Neural progenitor cell (in vitro differentiated cells): Measurements from ENCODE around the gene ANP32E. TPM values are rescaled to one million over a fixed set of nuclear protein-coding genes. Genes with fewer than 3 reads are reported as not detected.
A peak's percentile ranks its signal among the peaks of the same experiment; 100 is the strongest.

ENCODE experiments used
- DNase-seq: peaks from one replicate; pipeline ENCODE4 v3.0.0-alpha.2; 2016; ENCODE audit warnings: low spot score
- H2AFZ ChIP-seq: fragments of 200-600 bp; sonication (generic); replicated peaks from 2 replicates; pipeline ENCODE4 v1.6.1; 2016; ENCODE audit warnings: antibody characterized with exemption
- H3F3A ChIP-seq: fragments of 200-600 bp; sonication (generic); 2 replicates; pipeline ENCODE4 v1.6.1; 2016; ENCODE audit warnings: antibody characterized with exemption, low read depth
- H3K27ac ChIP-seq: fragments of 200-600 bp; sonication (generic); 2 replicates; pipeline ENCODE4 v1.5.1; 2016; ENCODE audit warnings: mild to moderate bottlenecking
- H3K27me3 ChIP-seq: fragments of 200-600 bp; sonication (generic); 2 replicates; pipeline ENCODE4 v1.6.1; 2016; ENCODE audit warnings: mild to moderate bottlenecking, moderate library complexity
- H3K36me3 ChIP-seq: fragments of 200-600 bp; sonication (generic); 2 replicates; pipeline ENCODE4 v1.5.1; 2016
- H3K4me1 ChIP-seq: fragments of 200-600 bp; sonication (generic); 2 replicates; pipeline ENCODE4 v1.6.1; 2016; ENCODE audit warnings: mixed run types
- H3K4me2 ChIP-seq: fragments of 200-600 bp; sonication (generic); 2 replicates; pipeline ENCODE4 v1.6.1; 2016
- H3K4me3 ChIP-seq: fragments of 200-600 bp; sonication (generic); 2 replicates; pipeline ENCODE4 v1.5.1; 2016
- H3K79me2 ChIP-seq: fragments of 200-600 bp; sonication (generic); 2 replicates; pipeline ENCODE4 v1.6.1; 2016; ENCODE audit warnings: low read depth
- H3K9ac ChIP-seq: fragments of 200-600 bp; sonication (generic); 2 replicates; pipeline ENCODE4 v1.6.1; 2016
- H3K9me3 ChIP-seq: fragments of 200-600 bp; sonication (generic); 2 replicates; pipeline ENCODE4 v1.5.1; 2016; ENCODE audit warnings: low read depth
- H4K20me1 ChIP-seq: fragments of 200-600 bp; sonication (generic); 2 replicates; pipeline ENCODE4 v1.6.1; 2016; ENCODE audit warnings: low read depth
- H3K27ac Mint-ChIP-seq: 3 replicates; pipeline ENCODE4 v1.8.0; 2021; ENCODE audit warnings: mixed read lengths
- H3K27me3 Mint-ChIP-seq: 2 replicates; pipeline ENCODE4 v1.8.0; 2022; ENCODE audit warnings: low read depth, mild to moderate bottlenecking, inconsistent platforms, moderate library complexity, mixed read lengths; ENCODE audit not compliant: insufficient read depth
- H3K36me3 Mint-ChIP-seq: 3 replicates; pipeline ENCODE4 v1.8.0; 2021; ENCODE audit warnings: mixed read lengths
- H3K4me1 Mint-ChIP-seq: 3 replicates; pipeline ENCODE4 v1.8.0; 2021; ENCODE audit warnings: mixed read lengths
- H3K4me3 Mint-ChIP-seq: 3 replicates; pipeline ENCODE4 v1.8.0; 2021; ENCODE audit warnings: mild to moderate bottlenecking, moderate library complexity, mixed read lengths
- H3K9me3 Mint-ChIP-seq: 3 replicates; pipeline ENCODE4 v1.8.0; 2020; ENCODE audit warnings: mixed read lengths
- EZH2 ChIP-seq: fragments of 200-600 bp; sonication (generic); IDR thresholded peaks from 2 replicates; pipeline ENCODE4 v1.6.1; 2017; ENCODE audit warnings: antibody characterized with exemption, mild to moderate bottlenecking, moderate library complexity
- EZH2phosphoT487 ChIP-seq: fragments of 200-600 bp; sonication (generic); IDR thresholded peaks from 2 replicates; pipeline ENCODE4 v1.6.1; 2017; ENCODE audit warnings: antibody characterized with exemption
- total RNA-seq: library from RNA; depleted of rRNA; stranded (reverse); fragments of >200 nt; gene quantifications from 2 replicates; pipeline ENCODE4 v1.2.3, GENCODE V29; 2015; ENCODE audit warnings: low replicate concordance
- TF ChIP-seq, protein P1 (sequence below): fragments of 200-600 bp; sonication (generic); IDR thresholded peaks from 2 replicates; pipeline ENCODE4 v1.5.1; 2017; ENCODE audit warnings: antibody characterized with exemption, mild to moderate bottlenecking

The ANP32E gene
- total RNA-seq, 1 donor from 2014 or later, result 201 TPM

GRCh38 chr1:150235294-150235851 lies 539 bp downstream of the ANP32E start:
- H3K27ac Mint-ChIP-seq, result no peak overlapping the region
- peaks cover 18% of the 10 kb centered on the region for H3K4me1 Mint-ChIP-seq
- no peaks in the 10 kb centered on the region for H3K9me3 Mint-ChIP-seq

DNA sequence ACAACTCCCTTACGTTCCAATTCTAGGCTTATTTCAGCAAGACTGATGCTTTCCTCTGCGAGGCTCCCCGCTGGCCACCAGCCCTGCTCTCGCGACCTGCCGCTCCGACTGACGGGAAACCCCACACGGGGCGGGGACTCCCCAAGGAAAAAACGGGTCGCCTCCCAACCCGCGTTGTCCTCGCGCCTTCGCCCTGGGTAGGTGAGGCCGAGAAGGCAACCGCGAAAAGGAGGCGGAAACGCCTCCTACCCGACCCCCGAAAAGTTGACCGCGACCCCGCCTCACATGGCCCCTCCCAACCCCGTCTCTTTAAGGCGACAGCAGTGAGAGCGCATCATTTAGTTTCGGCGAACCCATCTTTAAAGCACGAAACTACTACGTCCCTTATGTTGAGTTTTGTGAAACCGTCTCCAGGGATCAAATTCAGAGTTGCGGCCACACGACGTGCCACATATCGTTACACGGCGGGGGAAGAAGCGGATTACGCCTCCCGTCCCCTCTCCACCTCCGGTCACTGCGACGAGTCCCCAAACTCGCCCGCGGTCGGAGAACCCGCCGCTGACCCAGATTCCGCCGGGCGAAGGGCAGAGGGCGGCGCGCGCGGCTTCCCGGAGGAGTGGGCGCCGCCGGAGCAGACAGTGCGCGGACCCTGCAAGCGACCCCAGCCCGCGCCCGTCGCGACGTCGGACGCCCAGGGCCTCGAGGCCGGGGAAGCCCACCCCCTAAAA lies 1.2 kb downstream of the ANP32E start:
- H3K4me1 ChIP-seq, result peaks cover 9% of the 10 kb centered on the region
- H3K4me3 Mint-ChIP-seq, result no peak overlapping the region
- H4K20me1 ChIP-seq, result peaks cover 21% of the 10 kb centered on the region
- peaks cover 38% of the 10 kb centered on the region for H3F3A ChIP-seq
- DNase-seq, result peak; percentile 83
- TF ChIP-seq, protein P1, sequence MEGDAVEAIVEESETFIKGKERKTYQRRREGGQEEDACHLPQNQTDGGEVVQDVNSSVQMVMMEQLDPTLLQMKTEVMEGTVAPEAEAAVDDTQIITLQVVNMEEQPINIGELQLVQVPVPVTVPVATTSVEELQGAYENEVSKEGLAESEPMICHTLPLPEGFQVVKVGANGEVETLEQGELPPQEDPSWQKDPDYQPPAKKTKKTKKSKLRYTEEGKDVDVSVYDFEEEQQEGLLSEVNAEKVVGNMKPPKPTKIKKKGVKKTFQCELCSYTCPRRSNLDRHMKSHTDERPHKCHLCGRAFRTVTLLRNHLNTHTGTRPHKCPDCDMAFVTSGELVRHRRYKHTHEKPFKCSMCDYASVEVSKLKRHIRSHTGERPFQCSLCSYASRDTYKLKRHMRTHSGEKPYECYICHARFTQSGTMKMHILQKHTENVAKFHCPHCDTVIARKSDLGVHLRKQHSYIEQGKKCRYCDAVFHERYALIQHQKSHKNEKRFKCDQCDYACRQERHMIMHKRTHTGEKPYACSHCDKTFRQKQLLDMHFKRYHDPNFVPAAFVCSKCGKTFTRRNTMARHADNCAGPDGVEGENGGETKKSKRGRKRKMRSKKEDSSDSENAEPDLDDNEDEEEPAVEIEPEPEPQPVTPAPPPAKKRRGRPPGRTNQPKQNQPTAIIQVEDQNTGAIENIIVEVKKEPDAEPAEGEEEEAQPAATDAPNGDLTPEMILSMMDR, result no peak
- TF ChIP-seq EZH2 (no peak), EZH2phosphoT487 (no peak)
- no peaks in the 10 kb centered on the region for H3K9me3 Mint-ChIP-seq
- peak overlapping the region; percentile 92 for H3K27ac Mint-ChIP-seq
- H3K79me2 ChIP-seq, result peaks cover 62% of the 10 kb centered on the region
- H3K27me3 Mint-ChIP-seq, result peaks cover 10% of the 10 kb centered on the region
- H2AFZ ChIP-seq, result no peak overlapping the region
- no peaks in the 10 kb centered on the region for H3K9me3 ChIP-seq
- H3K36me3 ChIP-seq, result peaks cover 19% of the 10 kb centered on the region
- peak overlapping the region; percentile 91 for H3K4me2 ChIP-seq
- no peaks in the 10 kb centered on the region for H3K27me3 ChIP-seq
- H3K36me3 Mint-ChIP-seq, result peaks cover 15% of the 10 kb centered on the region
- H3K9ac ChIP-seq, result peak overlapping the region; percentile 79
- H3K4me1 Mint-ChIP-seq, result peaks cover 18% of the 10 kb centered on the region
- peak overlapping the region; percentile 94 for H3K4me3 ChIP-seq
- H3K27ac ChIP-seq, result peak overlapping the region; percentile 77

More at GRCh38 chr1:150235294-150235851, 539 bp downstream of the ANP32E start:
- H3F3A ChIP-seq, result peaks cover 33% of the 10 kb centered on the region
- peaks cover 10% of the 10 kb centered on the region for H3K27me3 Mint-ChIP-seq
- H3K9me3 ChIP-seq, result no peaks in the 10 kb centered on the region
- peaks cover 13% of the 10 kb centered on the region for H3K36me3 ChIP-seq
- no peaks in the 10 kb centered on the region for H3K27me3 ChIP-seq
- H3K36me3 Mint-ChIP-seq, result peaks cover 10% of the 10 kb centered on the region
- H3K4me3 Mint-ChIP-seq, result no peak overlapping the region
- H3K4me1 ChIP-seq, result peaks cover 9% of the 10 kb centered on the region
- TF ChIP-seq, protein P1, result no peak
- TF ChIP-seq EZH2 (no peak), EZH2phosphoT487 (no peak)
- peak overlapping the region; percentile 91 for H3K4me2 ChIP-seq
- peak overlapping the region; percentile 77 for H3K27ac ChIP-seq
- peak overlapping the region; percentile 79 for H3K9ac ChIP-seq
- no peak overlapping the region for H2AFZ ChIP-seq
- H3K4me3 ChIP-seq, result peak overlapping the region; percentile 94
- DNase-seq, result peak; percentile 24
- H4K20me1 ChIP-seq, result peaks cover 21% of the 10 kb centered on the region
- peaks cover 56% of the 10 kb centered on the region for H3K79me2 ChIP-seq

DNA sequence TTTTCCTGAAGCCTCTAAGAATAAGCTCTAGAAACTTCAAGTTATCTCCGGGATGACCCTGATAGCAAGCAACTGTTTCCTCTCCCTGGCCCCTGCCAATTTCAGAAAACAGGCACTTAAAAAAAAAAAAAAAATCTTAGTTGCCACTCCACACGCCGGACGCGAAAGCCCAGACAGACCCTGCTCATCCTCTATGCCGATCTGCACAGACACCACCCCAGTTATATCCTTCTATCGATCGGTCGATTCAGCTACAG lies 1.7 kb downstream of the ANP32E start:
- Histone ChIP-seq H3K4me2 (peak overlapping the region; percentile 91), H3F3A (peaks cover 38% of the 10 kb centered on the region), H3K27ac (peak overlapping the region; percentile 77), H3K79me2 (peaks cover 67% of the 10 kb centered on the region), H3K9me3 (no peaks in the 10 kb centered on the region), H3K9ac (peak overlapping the region; percentile 79), H3K4me3 (peak overlapping the region; percentile 94), H3K27me3 (no peaks in the 10 kb centered on the region), H4K20me1 (peaks cover 26% of the 10 kb centered on the region), H3K36me3 (peaks cover 22% of the 10 kb centered on the region), H2AFZ (no peak overlapping the region), H3K4me1 (peaks cover 9% of the 10 kb centered on the region)
- no peak for TF ChIP-seq EZH2phosphoT487
- TF ChIP-seq EZH2, result no peak
- TF ChIP-seq, protein P1, result no peak
- Mint-ChIP-seq H3K4me3 (no peak overlapping the region), H3K36me3 (peaks cover 15% of the 10 kb centered on the region), H3K27me3 (peaks cover 10% of the 10 kb centered on the region), H3K4me1 (peaks cover 18% of the 10 kb centered on the region), H3K27ac (peak overlapping the region; percentile 92), H3K9me3 (no peaks in the 10 kb centered on the region)
- no peak for DNase-seq
